Activated T-cell treated with anti-CD3 and anti-CD28 coated beads for 4 hours (primary cell): Measurements from ENCODE around the gene CDK17.
"Not testable (repeated sequence)": the region's sequence is repeated elsewhere in the genome, so short reads cannot be mapped to it uniquely, and the experiment has no call there.

ENCODE experiments used
- DNase-seq: peaks from one replicate; pipeline ENCODE4 v3.0.0-alpha.2; 2020

CDK17 gene

GRCh38 chr12:96383991-96384390, 16.2 kb downstream of the CDK17 start:
- DNase-seq, result no peak

GRCh38 chr12:96383371-96383770, 16.9 kb downstream of the CDK17 start:
- DNase-seq, result no peak

DNA sequence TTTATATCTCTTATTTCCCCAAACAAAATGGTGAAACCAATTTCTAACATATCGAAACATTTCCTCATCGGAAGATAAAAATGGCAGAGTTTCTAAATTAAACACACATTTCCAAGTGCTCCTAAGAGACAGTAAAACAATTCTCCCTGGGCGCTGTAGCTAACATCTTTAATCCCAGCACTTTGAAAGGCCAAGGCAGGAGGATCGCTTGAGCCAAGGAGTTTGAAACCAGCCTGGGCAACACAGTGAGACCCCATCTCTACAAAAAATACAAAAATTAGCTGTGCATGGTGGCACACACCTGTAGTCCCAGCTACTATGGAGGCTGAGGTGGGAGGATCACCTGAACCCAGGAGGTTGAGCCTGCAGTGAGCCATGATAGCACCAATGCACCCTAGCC, 20.5 kb downstream of the CDK17 start:
- not testable (repeated sequence) for DNase-seq

DNA sequence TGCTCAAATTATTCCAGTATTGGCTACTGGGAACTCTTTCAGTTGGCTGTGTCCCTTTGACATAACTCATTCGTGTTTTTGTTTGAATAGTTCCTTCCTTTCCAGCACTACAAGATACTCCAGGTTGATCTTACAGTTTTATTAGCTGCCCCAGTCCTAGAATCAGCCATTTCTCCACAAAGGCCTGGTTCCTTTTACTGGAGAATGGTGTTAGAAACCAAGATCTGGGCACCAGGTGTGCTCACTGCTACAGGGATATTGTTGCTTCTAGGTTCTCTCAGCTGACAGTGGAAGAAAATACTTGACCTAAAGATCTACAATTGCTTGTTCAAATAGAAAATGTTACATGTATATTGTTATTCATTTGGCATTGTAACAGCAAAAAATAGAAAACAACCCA, 21.9 kb downstream of the CDK17 start:
- no peak for DNase-seq

GRCh38 chr12:96376865-96377264, 23.4 kb downstream of the CDK17 start:
- no peak for DNase-seq

DNA sequence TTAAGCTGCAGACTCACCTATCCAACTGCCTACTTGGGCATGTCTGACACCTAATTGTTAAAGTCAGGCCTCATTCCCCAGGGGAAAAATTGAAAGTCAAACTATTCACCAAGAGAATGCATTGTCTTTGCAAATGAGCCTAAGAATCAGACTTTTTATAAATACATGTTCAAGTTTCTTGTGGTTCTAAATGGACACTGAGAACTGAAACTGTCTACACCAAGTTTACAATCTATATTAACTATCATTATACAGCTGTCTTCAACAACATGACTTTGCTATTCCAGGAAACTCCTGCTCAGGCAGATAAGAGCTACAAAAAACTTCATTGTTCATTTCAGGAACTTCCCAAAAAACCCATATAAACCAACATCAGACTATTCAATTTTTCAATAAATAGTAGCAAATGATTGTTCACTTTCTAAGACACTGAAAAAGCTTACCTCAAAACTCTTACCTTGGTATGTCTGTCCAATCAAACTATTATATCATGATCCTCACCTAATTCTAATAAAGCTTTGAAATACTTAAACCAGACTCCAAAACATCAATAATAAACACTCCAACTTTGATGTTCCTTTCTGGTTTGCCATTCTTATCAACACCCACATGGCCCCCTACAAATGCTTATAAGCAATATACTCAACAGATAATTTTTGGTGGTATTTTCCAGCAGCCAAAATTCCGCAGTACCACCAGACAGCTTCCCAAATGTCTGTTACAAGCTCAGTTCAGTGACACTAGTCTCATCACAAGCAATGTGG, 24.2 kb downstream of the CDK17 start:
- DNase-seq, result no peak

DNA sequence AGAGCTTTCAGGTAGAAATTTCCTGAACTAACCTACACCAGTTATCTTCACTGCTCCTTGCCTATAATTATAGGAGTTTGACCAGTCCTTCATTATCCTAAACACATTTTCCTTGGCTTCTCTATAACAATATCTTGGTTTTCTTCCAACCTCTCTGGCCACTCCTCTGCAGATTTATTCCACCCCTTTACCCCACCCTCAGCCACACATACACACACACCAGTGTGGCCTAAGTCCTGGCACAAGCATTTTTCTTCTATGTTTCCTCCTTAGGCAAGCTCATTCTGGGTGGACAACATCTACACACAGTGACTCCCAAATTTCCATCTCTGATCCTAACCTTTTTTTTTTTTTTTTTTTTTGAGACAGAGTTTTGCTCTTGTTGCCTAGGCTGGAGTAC, 25.1 kb downstream of the CDK17 start:
- DNase-seq, result no peak

- no peak for DNase-seq
Observed at GRCh38 chr12:96371790-96372699, 28.2 kb downstream of the CDK17 start.

DNA sequence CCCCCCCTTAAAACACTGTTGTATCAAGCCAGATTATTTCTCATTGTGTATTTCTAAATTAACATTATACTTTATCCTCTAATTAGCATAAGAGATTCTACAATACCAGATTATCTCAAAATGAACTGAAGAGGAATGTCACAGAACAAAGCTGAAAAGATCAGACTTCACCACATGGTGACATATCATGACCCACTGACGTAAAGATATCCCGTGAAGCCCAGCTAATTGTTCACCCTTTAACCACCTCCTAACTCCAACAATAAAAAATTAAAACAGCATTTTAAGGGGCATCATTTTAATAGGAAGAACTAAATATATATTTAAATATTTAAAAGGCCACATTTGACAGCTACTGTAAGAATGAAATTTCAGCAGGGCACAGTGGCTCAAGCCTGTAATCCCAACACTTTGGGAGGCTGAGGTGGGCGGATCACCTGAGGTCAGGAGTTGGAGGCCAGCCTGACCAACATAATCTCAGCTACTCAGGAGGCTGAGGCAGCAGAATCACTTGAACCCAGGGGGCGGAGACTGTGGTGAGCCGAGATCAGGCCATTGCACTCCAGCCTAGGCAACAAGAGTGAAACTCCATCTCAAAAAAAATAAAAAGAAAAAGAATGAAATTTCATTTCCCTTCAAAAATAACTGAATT, 29.0 kb downstream of the CDK17 start:
- no peak for DNase-seq

- no peak for DNase-seq
Observed at GRCh38 chr12:96368687-96369086, 31.6 kb downstream of the CDK17 start.

GRCh38 chr12:96368233-96368632, 32.0 kb downstream of the CDK17 start:
- DNase-seq, result no peak

DNA sequence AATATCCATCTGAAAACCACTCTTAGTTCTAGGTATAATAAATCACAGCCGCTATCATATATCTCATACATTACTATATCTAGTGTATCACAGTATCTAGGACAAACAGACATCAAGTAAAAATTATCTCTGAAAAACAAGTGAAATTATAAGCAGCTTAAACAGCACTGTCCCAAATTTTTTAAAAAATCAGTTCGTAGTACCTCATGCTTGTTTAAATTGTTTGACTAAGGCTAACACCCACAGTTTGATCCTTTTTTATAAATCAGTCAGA, 33.9 kb downstream of the CDK17 start:
- no peak for DNase-seq

DNA sequence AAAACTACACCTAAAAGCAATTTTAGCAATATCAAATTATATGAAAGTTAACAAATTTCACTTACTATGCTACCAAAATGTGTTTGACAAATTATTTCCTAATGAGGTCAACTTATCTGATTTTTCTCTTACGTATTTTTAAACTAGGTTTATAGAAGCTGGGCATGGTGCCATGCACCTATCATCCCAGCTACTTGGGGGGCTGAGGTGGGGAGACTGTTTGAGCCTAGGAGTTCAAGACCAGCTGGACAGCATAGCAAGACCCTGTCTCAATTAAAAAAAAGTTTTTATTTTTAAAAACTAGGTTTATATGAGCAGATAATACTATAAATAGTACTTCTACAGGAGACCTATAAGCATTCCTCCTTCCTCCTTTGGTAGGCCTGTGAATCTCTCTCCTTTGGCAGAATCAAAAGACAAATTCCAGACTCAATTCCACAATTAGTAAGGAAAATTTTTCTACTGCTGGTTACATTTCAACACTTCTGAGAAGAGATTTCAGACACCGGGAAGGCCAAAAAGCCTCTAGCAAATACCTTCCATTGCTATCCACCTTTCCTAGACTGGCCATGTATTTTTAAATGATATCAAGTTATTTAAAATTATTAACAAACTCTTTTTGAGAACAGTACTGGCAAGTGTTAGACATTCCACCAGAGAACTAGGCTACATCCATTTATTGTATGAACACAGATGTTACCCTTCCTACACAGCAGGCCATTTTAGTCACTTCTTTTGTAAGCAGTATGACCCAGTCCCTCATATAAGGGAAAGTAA, 34.4 kb downstream of the CDK17 start:
- DNase-seq, result no peak

GRCh38 chr12:96364092-96364700, 36.0 kb downstream of the CDK17 start:
- no peak for DNase-seq

DNA sequence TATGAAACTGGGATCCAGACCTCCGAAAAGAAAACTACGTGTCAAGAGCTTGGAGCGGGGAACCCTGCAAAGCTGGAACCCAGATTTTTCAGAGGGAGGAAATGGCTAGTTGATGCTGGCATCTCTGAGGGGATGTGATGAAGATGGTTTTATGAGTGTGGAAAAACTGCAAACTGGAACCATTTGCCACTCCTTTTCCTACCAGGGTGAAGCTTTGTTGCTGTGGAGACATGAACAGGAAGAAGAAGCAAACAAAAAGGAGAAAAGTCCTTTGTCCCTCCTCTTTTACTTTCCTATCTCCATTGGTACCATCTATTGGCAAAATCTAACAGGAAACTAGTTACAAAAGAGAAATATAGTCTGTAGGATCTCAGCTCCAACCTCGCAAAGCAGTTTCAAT, 39.2 kb downstream of the CDK17 start:
- no peak for DNase-seq

GRCh38 chr12:96360550-96360949, 39.7 kb downstream of the CDK17 start:
- no peak for DNase-seq

DNA sequence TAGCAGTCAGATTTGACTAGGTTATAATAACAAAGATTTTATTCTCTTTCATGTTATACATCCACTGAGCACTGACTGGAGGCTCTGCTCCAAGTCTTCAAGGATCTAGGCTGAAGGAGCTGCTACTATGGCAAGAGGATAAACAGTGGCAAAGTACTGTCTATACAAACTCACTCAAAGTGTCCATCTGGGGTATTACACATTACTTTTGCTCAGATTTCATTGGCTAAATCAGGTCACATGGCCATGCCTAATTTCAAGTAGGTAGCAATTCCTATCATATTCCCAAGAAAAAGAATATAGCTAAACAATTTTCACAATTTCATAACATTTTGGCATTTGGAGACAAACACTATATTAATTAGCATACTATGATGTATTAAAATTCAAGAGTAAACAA, 40.9 kb downstream of the CDK17 start:
- no peak for DNase-seq

- no peak for DNase-seq
Observed at GRCh38 chr12:96356831-96357230, 43.4 kb downstream of the CDK17 start.

- DNase-seq, result no peak
Observed at GRCh38 chr12:96354844-96355534, 45.2 kb downstream of the CDK17 start.

DNA sequence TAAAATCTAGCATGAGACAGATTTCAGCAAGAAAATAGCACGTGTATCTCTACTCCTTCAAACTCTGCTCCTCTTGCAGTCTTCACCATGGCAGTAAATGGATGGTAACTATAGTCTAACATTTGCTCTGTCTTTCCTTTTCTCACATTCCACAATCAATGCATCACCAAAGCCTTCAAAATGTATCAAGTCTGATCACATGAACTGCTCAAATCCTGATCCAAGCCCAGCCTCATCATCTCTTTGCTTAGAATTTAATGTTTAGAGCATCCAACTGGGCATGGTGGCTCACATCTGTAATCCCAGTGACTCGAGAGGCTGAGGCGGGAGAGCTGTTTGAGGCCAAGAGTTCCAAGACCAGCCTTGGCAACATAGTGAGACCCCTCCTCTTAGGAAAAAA, 45.9 kb downstream of the CDK17 start:
- DNase-seq, result no peak

DNA sequence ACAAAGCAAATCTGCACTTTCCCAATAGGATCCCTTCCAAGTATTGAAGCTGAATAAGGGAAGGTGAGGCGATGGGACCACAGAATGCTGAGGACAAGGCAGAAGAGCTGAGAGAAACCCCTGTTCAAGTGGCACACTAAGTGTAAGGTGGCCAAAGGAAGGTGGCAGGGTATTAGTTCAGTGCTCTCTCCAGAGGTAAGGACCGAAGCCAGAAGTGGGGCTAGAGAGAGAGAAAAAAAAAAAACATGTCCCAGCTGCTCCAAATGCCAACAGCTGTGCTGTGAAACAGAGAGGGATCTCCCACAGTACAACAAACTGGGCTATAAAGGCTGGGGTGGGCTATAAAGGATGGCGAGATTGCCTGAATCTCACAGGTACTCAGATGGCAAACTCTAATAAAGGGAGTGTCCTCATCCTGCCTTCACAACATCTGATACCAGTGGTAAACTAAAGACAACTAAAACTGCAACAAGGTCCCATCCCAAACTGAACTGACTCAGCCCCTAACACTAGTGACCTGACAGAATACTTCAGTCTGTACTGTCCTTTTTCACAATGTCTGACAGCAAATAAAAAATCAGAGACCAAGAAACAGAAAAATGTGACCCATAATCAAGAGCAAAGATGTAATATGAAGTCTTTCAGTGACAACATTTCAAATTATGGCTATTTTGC, 47.9 kb downstream of the CDK17 start:
- no peak for DNase-seq

DNA sequence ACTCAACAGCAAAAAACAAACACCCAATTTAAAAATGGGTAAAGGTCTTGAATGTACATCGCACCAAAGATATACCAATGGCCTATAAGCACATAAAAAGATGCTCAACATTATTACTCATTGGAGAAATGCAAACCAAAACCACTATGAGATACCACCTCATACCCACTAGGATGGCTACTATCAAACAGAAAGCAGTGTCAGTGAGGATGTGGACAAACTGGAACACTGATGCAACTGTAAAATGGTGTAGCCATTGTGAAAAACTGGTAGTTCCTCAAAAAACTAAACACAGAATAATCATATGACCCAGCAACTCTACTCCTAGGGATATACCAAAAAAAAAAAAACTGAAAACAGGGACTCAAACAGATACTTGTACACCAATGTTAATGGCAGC, 49.3 kb downstream of the CDK17 start:
- DNase-seq, result no peak
